NOMO-1 (cell line): ENCODE results near the gene EPB41L5.
"Not testable (repeated sequence)": the region's sequence is repeated elsewhere in the genome, so short reads cannot be mapped to it uniquely, and the experiment has no call there.

Source experiments
- DNase-seq, 2 experiments: peaks; one replicate each; lab custom pipeline; 2025; ENCODE audit not compliant: unreplicated experiment in 2 of 2; lab: John Stamatoyannopoulos, UW

EPB41L5 gene

DNA sequence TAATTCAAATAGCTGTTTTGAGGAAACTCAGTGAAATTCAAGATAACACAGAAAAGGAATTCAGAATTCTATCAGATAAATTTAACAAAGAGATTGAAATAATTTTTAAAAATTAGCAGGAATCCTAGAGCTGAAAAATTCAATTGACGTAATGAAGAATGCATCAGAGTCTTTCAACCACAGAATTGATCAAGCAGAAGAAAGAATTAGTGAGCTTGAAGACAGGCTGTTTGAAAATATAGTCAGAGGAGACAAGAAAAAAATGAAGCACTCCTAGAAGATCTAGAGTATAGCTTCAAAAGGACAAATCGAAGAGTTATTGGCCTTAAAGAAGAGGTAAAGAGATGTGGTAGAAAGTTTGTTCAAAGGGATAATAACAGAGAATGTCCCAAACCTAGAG, 122.1 kb downstream of the EPB41L5 start:
- not testable (repeated sequence) for DNase-seq

DNA sequence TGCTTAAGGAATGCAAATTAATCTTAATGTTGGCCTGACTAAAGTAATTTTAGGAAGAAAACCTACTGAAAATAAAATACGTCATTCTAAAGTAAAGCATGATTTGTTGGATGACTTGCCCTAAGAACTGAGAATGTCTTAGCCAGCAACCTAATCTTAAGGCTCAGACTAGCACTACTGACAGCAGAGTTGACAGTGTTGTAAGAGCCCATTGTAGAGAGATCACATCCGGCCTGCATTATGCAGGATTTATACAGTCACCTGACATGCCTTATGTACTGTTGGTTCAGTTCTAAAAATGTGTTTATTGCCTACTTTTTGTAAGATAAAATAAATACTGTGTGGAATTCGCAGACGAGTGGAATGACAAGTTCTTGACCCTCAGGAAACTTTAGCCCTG, 128.0 kb downstream of the EPB41L5 start:
- no peak for DNase-seq

DNA sequence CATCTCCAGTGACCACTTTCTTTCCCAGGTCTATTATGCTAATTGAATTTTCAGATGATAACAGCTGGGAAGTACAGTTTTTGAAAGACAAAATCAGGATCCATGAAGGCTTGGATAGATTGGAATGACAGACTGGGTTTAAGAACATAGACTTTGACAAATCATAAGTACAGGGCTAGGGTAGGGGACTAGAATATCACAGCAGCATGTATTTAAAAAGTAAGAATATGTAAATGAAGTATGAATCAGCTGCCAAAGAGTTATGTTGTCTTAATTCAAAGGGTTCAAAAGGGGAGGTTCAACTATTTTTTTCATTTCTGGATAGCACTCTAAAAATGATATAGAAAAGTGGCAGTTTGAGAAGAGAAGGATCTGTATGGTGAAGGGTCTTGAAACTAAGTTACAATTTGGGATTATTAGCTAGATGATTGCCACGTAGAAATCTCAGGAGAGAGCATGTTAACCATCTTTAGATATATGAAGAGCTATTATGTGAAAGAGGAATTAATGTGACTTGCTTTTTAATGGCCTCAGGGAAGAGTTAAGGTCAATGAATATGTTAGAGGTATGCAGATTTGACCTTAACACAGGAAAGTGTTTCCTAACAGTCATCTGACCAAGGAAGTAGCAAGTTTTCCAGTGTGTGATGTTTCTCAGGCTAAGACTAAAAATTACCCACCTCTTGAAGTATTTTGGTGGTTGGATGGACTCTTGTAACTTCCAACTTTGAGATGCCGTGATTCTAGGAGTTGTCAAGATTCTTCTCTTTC, 128.6 kb downstream of the EPB41L5 start:
- no peak for DNase-seq

DNA sequence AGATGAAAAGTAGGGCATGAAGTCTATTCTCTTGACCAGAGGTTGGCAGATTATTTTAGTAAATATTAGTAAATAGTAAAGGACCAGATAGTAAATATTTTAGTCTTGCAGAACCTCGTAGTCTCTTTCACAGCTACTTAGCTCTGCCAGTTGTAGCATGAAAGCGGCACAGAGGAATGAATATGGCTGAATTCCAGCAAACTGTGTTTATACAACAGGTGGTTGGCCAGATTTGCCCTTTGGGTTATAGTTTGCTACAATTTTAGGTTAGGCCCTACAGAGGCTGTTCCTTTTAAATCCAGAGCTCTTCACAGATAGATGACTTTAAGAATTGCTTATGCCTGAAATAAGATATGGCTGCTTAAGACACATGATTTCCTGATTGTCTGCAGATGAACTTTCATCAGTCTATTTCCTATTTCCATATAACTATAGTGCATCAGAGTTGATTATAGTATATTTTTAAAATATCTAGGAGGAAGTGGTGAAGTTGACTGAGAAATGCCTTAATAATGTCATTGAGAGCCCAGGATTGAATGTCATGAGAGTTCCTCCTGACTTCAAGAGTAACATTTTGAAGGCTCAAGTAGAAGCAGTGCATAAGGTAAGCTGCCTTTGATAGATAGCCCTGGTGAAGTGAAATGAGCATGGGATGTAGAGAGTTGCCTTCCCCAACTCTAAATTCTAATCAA, 129.8 kb downstream of the EPB41L5 start:
- DNase-seq = no peak

DNA sequence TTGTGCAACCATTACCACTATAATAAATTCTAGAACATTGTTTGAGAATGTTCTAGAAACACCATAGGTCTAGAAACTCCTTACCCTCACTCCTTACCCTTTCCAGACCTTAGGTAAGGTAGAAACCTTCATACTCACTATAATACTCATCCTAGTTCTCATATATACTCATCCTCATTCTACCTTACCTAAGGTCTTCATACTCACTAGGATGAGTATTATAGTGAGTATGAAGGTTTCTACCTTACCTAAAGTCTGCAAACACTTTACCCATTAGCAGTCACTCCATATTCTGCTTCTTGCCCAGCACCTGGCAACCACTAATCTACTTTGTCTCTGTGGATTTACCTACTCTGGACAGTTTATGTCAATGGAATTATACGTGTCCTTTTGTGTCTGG, 135.4 kb downstream of the EPB41L5 start:
- DNase-seq = no peak

DNA sequence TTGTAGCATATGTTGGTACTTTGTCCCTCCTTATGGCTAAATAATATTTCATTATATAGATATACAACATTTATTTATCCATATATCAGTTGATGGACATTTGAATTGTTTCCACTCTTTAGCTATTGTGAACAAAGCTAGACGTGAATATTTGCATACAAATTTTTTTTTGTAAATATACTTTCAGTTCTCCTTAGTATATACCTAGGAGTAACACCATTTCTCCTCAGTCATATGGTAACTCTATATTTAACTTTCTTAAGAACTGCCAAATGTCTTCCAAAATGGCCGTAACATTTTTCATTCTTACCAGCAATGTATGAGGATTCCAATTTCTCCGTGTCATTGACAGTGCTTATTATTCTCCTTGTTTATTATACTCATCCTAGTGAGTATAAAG, 135.8 kb downstream of the EPB41L5 start:
- DNase-seq = no peak

DNA sequence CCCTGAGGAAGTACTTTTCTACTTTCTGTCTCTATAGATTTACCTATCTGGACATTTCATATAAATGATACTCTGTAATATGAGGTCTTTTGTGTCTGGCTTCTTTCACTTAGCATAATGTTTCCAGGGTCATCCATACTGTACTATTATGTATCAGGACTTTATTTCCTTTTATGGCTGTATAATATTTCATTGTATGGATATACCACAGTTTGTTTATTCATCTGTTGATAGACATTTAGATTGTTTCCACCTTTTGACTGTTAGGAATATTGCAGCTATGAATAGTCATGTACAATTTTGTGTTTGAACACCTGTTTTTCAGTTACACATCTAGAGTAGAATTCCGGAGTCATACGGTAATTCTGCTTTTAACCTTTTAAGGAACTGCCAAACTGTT, 136.5 kb downstream of the EPB41L5 start:
- no peak for DNase-seq

DNA sequence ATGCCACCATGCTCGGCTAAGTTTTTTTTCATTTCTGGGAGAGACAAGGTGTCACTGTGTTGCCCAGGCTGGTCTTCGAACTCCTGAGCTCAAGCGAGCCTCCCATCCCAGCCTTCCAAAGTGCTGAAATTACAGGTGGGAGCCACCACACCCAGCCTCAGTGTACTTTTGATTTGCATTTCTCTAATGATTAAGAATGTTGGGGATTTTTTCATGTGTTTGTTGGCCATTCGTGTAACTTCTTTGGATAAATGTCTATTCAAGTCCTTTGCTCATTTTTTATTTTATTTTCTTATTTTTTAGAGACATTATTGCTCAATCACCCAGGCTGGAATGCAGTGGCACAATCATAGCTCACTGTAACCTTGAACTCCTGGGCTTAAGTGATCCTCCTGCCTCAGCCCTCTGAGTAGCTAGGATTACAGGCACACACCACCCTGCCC, 137.2 kb downstream of the EPB41L5 start:
- DNase-seq = no peak

DNA sequence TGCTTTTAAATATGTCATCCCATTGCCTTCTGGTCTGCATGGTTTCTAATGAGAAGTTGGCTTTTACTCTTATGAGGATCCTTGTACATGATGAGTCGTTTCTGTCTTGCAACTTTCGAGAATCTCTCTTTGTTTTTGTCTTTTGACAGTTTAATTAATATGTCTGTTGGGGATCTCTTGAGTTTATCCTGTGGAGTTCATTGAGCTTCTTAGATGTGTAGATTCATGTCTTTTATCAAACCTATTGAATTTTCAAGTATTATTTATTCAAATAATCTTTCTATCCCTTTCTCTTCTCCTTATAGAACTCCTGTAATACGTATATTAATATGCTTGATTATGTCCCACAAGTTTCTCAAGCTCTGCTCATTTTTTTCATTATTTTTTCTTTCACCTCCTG, 142.4 kb downstream of the EPB41L5 start:
- DNase-seq = no peak

DNA sequence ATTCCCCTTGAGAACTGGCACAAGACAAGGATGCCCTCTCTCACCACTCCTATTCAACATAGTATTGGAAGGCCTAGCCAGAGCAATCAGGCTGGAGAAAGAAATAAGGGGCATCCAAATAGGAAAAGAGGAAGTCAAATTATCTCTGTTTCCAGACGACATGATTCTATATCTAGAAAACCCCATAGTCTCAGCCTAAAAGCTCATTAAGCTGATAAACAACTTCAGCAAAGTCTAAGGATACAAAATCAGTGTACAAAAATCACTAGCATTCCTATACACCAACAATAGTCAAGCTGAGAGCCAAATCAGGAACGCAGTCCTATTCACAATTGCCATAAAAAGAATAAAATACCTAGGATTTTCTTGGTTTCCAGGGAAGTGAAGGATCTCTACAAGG, 145.8 kb downstream of the EPB41L5 start:
- DNase-seq = not testable (repeated sequence)

DNA sequence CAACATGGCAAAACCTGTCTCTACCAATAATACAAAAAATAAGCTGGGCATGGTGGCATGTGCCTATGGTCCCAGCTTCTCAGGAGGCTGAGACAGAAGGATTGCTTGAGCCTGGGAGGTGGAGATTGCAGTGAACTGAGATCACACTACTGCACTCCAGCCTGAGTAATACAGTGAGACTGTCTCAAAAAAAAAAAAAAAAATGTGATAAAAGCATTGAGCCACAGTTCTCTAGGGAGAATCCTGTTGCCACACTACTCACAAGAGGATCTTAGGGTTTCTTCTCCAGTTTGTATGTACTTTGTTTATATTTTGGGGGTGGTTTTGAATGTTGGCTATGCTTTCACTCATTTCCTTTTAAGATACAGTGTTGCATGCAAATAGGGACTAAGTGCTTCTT, 148.3 kb downstream of the EPB41L5 start:
- DNase-seq = no peak

DNA sequence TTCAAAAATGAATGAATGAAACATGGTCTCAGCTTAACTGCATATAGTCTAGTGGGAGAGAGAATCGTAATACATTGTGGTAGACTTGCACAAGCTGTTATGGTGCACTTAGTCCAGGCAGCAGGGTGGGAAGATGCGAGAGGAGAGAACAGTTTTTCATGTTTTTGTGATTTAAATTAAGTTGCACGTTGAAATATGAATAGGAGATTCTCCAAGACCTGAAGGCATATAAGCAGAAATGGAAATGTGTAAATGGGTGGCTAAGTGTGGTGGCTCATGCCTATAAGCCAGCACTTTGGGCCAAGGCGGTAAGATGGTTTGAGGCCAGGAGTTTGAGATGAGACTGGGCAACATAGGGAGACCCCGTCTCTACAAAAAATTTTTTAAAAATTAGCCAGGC, 149.8 kb downstream of the EPB41L5 start:
- no peak for DNase-seq

DNA sequence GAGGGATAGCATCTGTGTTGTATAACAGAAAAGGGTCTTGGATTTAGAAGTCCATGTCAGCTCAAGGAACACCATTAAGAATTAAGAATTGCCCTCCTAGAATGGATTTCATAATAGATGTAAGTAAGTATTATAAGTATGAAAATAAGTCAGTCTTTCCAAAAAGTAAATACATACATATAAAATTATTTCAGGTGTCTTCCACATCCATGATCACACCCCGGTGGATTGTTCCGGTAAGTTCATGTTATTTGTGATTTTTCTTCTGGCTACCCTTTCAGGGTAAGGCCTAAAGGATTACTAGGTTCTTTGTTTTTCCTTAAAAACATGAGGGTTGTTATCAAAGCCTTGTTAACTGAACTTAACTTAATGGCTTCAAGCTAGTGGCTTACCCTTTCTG, 154.4 kb downstream of the EPB41L5 start:
- DNase-seq = no peak

DNA sequence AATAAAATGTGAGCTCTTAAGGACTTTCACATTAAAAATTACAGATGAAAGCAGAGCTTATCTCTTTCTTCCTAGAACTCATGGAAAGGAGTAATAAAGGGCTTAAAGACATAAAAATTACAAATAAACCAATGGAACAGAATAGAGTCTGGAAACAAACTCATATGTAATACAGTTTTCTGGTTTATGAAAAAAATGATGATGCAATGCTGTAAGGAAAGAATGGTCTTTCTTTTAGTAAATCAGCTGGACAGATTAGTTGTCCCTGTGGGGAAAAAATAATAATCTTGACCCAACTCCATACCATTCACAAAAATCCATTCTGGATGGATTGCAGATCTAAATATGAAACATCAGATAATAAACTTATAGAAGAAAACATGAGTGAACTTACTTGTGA, 156.1 kb downstream of the EPB41L5 start:
- DNase-seq = no peak

DNA sequence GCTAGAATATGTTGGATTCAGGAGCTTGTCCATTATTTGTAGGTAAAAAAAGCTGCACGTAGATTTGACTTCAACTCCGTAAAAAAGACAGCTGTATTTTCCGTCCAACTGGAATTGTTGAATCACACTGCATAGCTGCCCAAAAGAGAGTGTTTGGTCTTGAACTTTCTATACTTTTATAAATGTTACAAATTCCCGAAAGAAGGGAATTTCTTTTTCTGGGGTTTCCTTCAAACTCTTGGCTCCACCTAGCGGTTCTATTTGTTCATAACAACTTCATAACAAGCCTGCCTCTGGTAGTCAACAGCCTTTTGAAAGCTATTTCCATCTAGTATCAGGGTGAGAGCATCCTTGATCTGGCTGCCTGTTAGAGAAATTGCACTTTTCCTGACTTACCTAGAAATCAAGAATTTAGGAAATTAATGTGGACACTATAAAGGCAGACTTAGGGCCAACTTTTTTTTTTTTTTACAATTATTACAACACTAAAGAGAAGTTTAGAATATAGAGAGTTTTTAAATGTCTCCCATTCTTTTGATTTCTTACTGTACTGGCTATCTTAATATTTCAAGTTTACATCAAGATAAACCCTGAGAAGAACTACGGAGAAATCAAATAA, 162.2 kb downstream of the EPB41L5 start:
- DNase-seq = peak in 1 of 2 experiments; percentile 54

DNA sequence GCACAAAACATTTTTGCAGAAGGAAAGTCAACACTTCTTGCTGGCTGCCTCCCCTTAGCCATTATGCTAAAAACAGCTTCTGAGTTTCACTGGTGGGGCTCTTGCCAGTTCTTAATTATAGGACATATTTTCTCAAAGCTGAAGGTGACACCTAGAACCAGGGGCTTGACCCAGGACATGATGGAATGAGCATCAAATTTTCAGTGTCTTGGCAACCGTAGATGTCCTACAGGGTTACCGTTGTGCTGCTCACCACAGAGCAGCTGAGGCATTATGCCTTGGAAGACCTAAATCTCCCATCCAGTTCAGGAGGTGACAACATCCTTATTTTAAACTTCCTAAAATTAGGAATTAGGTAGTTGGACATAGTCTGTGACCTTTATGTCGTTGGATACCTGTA, 163.6 kb downstream of the EPB41L5 start:
- no peak for DNase-seq

DNA sequence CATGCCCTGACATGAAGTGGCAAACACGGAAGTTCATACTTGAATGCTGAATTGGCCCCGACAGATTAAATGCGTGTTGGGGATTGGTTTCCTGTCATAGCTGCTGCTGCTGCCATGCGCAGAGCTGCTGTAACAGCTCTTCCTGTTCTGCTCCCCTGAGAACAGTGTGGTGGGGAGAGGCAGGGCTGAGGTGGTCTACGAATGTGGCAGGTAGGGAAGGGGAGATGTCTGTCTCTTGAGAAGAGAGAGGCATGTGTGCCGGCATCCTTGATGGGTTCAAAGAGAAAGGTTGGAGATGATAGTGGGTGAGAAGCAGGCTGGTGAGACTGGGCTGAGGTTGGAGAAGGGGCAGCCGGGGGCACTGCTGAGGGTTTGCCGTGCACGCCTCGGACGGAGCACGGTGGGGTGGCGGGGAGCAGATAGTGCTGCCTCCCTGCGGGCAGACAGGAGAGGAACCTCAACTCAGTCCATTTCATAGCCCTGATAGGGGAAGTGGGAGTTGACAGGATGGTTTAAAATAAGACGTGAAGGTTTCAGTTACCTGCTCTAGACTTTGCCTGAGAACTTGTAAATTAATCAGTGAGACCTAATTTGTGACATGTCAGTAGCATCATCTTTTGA, 164.2 kb downstream of the EPB41L5 start:
- DNase-seq = peak; percentile 84 to 87

DNA sequence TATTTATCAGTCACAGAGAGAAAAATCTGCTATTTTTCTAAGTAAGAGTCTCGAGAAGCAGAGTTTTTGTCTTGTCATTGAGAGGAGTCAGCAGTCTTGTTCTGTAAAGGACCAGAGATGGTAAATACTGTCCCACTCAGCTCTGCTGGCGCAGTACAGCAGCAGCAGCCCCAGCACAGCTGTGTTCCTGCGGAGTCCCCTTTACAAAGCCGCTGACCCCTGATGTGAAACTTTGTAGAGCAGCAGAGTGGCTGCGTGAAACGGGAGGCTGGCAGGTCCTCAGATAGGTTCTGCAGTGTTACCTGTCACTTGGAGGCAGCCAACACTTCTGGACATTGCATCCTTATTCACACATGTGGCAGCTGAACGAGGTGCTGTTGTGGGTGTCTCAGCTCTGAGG, 165.1 kb downstream of the EPB41L5 start:
- no peak for DNase-seq

DNA sequence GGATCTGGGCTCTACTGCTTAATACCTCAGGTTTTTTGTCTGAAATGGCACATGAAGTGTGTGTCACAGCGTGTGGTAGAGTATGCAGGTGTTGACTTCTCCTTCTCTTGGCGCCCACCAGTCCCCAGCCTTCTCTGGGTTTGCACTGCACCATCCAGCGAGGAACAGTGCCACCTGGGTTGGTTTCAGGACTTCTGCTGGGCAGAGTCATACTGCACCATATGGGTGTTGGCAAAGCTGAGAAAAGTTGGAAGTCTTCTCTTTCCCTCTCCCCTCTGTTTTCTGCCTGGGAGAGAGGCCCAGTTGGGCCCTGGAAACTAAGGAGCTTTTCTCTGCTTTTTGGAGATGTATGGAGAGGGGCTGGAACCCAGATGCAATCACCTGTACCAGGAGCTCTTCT, 166.5 kb downstream of the EPB41L5 start:
- no peak for DNase-seq

DNA sequence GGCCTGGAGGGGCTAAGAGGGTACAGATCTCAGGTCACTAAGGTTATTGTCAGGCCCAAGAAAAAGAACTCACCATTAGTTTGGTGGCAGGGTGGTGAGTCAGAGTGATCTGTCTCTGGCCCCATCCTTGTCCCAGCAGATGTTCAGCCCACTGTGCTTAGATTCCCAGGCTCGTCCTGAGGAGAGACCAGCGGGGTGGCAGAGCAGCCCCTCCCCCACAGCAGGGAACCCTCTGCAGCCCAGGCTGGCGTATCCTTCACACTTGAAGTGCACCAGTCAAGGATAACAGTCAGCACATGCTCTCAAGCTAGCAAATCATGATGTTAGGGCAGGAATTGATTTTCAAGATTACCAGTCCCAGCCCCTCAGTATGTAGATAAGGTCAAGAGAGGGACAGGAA, 167.2 kb downstream of the EPB41L5 start:
- DNase-seq = no peak

DNA sequence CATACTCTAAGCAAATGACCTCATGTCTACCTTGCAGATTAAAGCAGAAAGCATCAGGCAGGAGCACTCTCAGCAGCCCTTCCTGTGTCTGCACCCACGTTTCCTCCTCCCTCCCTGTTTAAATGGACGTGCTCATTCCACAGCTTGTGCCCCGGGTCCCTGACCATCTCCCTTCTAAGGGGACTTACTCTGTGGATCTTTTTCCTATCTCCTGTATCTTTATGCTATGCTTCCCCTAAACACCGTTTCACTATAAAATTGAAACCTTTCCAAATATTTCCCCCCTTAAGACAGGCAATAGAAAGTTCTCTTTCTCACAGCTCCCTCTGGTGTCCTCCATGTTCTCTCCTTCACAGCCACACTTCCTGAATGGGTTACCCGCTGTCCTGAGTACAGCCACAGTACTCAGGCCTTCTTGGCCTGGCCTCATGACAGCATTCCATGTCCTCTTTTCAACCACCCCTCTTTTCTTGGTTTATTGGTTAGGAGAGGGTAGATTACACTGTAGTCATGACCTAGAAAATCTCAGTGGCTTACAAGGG, 169.2 kb downstream of the EPB41L5 start:
- DNase-seq = no peak
